ENCODE results near the gene SLC7A6OS.

DNA sequence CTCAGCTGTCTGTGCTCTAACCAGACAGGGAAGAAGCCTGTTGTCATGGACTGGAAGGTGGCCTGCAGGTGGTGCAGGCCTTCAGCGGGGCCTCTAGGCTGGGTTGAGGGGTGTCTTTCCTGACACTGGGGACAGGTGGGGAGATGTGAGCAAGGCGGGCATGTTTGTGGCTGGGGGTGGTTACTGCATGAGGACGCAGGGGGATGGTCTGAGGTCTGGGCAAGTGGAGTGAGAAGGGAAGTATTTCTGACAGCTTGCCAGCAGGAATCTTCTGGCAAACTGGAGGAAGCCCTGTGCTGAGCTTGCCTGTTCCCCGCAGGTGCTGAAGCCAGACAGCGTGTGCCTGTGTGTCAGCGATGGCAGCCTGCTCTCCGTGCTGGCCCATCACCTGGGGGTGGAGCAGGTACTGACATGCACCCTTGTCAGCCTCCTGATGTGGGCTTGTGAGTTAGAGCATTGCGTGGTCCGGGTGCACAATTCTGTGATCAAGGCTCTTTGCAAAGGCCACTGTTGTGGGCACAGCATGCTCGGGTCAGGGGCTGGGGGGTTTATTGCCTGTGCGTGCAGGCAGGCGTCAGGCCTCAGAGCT lies 36.2 kb upstream of the SLC7A6OS start:
- TF ChIP-seq, protein P1, sequence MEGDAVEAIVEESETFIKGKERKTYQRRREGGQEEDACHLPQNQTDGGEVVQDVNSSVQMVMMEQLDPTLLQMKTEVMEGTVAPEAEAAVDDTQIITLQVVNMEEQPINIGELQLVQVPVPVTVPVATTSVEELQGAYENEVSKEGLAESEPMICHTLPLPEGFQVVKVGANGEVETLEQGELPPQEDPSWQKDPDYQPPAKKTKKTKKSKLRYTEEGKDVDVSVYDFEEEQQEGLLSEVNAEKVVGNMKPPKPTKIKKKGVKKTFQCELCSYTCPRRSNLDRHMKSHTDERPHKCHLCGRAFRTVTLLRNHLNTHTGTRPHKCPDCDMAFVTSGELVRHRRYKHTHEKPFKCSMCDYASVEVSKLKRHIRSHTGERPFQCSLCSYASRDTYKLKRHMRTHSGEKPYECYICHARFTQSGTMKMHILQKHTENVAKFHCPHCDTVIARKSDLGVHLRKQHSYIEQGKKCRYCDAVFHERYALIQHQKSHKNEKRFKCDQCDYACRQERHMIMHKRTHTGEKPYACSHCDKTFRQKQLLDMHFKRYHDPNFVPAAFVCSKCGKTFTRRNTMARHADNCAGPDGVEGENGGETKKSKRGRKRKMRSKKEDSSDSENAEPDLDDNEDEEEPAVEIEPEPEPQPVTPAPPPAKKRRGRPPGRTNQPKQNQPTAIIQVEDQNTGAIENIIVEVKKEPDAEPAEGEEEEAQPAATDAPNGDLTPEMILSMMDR (IDR thresholded peaks at IDR 0.05; ENCODE audit: poor library complexity): no peak
- TF ChIP-seq EZH2phosphoT487 (IDR thresholded peaks at IDR 0.05; ENCODE audit: low read depth, severe bottlenecking, unreplicated experiment): no peak
